ENCODE data around the gene TRIM44. TPM values are rescaled to one million over a fixed set of nuclear protein-coding genes. Genes with fewer than 3 reads are reported as not detected.
"Not testable (repeated sequence)": the region's sequence is repeated elsewhere in the genome, so short reads cannot be mapped to it uniquely, and the experiment has no call there.

Gene TRIM44
- total RNA-seq, 1 experiment from 2014 or later, result 81.4 TPM

DNA sequence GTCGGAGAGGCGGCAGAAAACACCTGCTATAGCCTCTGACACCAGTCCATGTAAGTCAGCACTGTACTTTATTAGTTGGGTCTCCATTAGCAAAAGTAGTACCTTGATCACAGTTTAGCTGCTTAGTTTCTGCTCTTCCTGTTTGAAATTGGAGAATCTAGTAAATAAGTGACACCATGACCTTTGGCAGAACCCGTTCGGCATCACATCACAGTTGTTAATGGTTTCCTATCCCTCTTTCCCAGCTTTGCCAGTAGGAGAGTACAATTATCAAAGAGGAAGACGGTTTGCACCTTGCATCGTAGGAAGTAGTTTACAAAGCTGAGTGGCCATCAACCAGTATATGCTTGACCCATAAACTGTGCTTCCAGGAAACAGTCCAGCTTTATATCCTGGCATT, 101.8 kb downstream of the TRIM44 start:
- no TSS peak for BruUV-seq (replicated peaks)
- no peaks in the 10 kb centered on the region for H3K27me3 Mint-ChIP-seq (ENCODE audit: insufficient read depth, unreplicated experiment)
- H3K27me3 ChIP-seq (replicated peaks; ENCODE audit: control insufficient read depth, insufficient read depth, low read length), result no peaks in the 10 kb centered on the region
- H3K4me3 Mint-ChIP-seq (ENCODE audit: unreplicated experiment), result no peak overlapping the region
- H3K4me3 ChIP-seq (ENCODE audit: low read depth, low read length), result no peak overlapping the region
- peaks cover 11% of the 10 kb centered on the region for H3K9me3 Mint-ChIP-seq (ENCODE audit: unreplicated experiment)
- ChIA-PET CTCF (interaction anchor here (1.1 kb wide), 1 partner anchor 58 kb away, joined by 3 read pairs; no protein-coding TSS in a partner anchor), POLR2A (no interaction called here)
- DNase-seq, result no peak
- no peaks in the 10 kb centered on the region for H3K36me3 ChIP-seq (ENCODE audit: control insufficient read depth, insufficient read depth, low read length)
- H3K4me1 Mint-ChIP-seq (ENCODE audit: low read depth, unreplicated experiment), result peaks cover 19% of the 10 kb centered on the region
- peaks cover 30% of the 10 kb centered on the region; the same call in 1 of the 2 replicates for H3K4me1 ChIP-seq
- no peaks in the 10 kb centered on the region for H3K9me3 ChIP-seq
- TF ChIP-seq, protein P1, sequence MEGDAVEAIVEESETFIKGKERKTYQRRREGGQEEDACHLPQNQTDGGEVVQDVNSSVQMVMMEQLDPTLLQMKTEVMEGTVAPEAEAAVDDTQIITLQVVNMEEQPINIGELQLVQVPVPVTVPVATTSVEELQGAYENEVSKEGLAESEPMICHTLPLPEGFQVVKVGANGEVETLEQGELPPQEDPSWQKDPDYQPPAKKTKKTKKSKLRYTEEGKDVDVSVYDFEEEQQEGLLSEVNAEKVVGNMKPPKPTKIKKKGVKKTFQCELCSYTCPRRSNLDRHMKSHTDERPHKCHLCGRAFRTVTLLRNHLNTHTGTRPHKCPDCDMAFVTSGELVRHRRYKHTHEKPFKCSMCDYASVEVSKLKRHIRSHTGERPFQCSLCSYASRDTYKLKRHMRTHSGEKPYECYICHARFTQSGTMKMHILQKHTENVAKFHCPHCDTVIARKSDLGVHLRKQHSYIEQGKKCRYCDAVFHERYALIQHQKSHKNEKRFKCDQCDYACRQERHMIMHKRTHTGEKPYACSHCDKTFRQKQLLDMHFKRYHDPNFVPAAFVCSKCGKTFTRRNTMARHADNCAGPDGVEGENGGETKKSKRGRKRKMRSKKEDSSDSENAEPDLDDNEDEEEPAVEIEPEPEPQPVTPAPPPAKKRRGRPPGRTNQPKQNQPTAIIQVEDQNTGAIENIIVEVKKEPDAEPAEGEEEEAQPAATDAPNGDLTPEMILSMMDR (IDR thresholded peaks at IDR 0.05; ENCODE audit: insufficient read depth in 1 of 2, low read depth in 1 of 2, low read length in 1 of 2, severe bottlenecking in 1 of 2, unreplicated experiment in 1 of 2), result no peak
- H3K27ac Mint-ChIP-seq (ENCODE audit: unreplicated experiment), result no peak overlapping the region
- intact Hi-C loops (cut with micrococcal nuclease; ENCODE audit: unreplicated experiment), result no loop called here
- no peaks in the 10 kb centered on the region for H3K36me3 Mint-ChIP-seq (ENCODE audit: insufficient read depth, unreplicated experiment)

DNA sequence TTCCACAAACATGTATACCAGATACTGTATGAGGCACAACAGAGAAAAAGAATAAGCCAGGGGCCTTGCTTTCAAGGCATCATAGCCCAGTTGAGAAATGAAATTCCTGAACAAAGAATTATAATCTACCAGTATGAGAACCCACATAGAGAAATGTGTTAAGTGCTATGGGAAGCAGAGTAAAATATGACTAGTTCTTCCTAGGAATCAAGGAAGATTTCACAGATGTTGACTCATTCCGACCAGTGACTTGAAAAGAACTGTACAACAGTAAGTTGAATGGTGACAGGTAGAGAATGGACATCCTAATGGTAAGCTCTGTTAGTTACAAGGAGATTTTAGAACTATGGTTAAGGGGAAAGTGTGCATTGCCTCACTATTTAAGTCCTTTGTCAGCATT, 102.6 kb downstream of the TRIM44 start:
- POLR2A ChIA-PET, result no interaction called here
- DNase-seq, result no peak
- no peak overlapping the region for H3K4me3 ChIP-seq (ENCODE audit: low read depth, low read length)
- BruUV-seq (replicated peaks), result no TSS peak
- no peaks in the 10 kb centered on the region for H3K36me3 Mint-ChIP-seq (ENCODE audit: insufficient read depth, unreplicated experiment)
- CTCF ChIA-PET, result interaction anchor here (1.1 kb wide), 1 partner anchor 57 kb away, joined by 3 read pairs; no protein-coding TSS in a partner anchor
- intact Hi-C loops (cut with micrococcal nuclease; ENCODE audit: unreplicated experiment), result no loop called here
- TF ChIP-seq, protein P1 (IDR thresholded peaks at IDR 0.05; ENCODE audit: insufficient read depth in 1 of 2, low read depth in 1 of 2, low read length in 1 of 2, severe bottlenecking in 1 of 2, unreplicated experiment in 1 of 2), result no peak
- H3K4me1 ChIP-seq, result peaks cover 30% of the 10 kb centered on the region; the same call in 1 of the 2 replicates
- no peaks in the 10 kb centered on the region for H3K36me3 ChIP-seq (ENCODE audit: control insufficient read depth, insufficient read depth, low read length)
- no peaks in the 10 kb centered on the region for H3K27me3 ChIP-seq (replicated peaks; ENCODE audit: control insufficient read depth, insufficient read depth, low read length)
- no peaks in the 10 kb centered on the region for H3K9me3 ChIP-seq
- no peaks in the 10 kb centered on the region for H3K27me3 Mint-ChIP-seq (ENCODE audit: insufficient read depth, unreplicated experiment)
- peaks cover 19% of the 10 kb centered on the region for H3K4me1 Mint-ChIP-seq (ENCODE audit: low read depth, unreplicated experiment)
- no peak overlapping the region for H3K27ac Mint-ChIP-seq (ENCODE audit: unreplicated experiment)
- H3K4me3 Mint-ChIP-seq (ENCODE audit: unreplicated experiment), result no peak overlapping the region
- peaks cover 10% of the 10 kb centered on the region for H3K9me3 Mint-ChIP-seq (ENCODE audit: unreplicated experiment)

DNA sequence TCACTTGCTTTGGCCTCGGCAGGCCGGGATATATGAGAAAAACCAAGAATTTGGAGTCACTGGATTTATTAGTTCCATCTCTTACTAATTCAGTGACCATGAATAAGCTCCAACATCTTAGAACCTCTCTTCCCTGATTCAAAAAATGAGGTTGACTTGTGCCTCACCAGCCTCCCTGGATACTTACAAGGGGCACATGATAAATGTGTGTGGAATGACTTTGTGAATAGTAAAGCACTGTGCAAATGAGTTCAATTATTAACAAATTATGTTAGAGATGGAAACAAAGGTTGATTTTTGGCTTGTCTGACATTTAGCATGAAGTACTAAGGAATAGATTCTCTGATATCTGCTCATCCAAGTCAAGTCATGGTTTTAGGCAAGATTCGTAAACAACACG, 104.1 kb downstream of the TRIM44 start:
- ChIA-PET POLR2A (no interaction called here), CTCF (no interaction called here)
- Mint-ChIP-seq H3K4me3 (ENCODE audit: unreplicated experiment) (no peak overlapping the region), H3K27ac (ENCODE audit: unreplicated experiment) (no peak overlapping the region), H3K4me1 (ENCODE audit: low read depth, unreplicated experiment) (peaks cover 8% of the 10 kb centered on the region), H3K36me3 (ENCODE audit: insufficient read depth, unreplicated experiment) (peaks cover 7% of the 10 kb centered on the region), H3K27me3 (ENCODE audit: insufficient read depth, unreplicated experiment) (no peaks in the 10 kb centered on the region), H3K9me3 (ENCODE audit: unreplicated experiment) (no peaks in the 10 kb centered on the region)
- TF ChIP-seq, protein P1 (IDR thresholded peaks at IDR 0.05; ENCODE audit: insufficient read depth in 1 of 2, low read depth in 1 of 2, low read length in 1 of 2, severe bottlenecking in 1 of 2, unreplicated experiment in 1 of 2), result no peak
- intact Hi-C loops (cut with micrococcal nuclease; ENCODE audit: unreplicated experiment), result no loop called here
- H3K36me3 ChIP-seq (ENCODE audit: control insufficient read depth, insufficient read depth, low read length), result no peaks in the 10 kb centered on the region
- no peak overlapping the region for H3K4me3 ChIP-seq (ENCODE audit: low read depth, low read length)
- no peaks in the 10 kb centered on the region for H3K9me3 ChIP-seq
- BruUV-seq (replicated peaks), result no TSS peak
- no peak for DNase-seq
- peaks cover 21% of the 10 kb centered on the region; the same call in 1 of the 2 replicates for H3K4me1 ChIP-seq
- no peaks in the 10 kb centered on the region for H3K27me3 ChIP-seq (replicated peaks; ENCODE audit: control insufficient read depth, insufficient read depth, low read length)

DNA sequence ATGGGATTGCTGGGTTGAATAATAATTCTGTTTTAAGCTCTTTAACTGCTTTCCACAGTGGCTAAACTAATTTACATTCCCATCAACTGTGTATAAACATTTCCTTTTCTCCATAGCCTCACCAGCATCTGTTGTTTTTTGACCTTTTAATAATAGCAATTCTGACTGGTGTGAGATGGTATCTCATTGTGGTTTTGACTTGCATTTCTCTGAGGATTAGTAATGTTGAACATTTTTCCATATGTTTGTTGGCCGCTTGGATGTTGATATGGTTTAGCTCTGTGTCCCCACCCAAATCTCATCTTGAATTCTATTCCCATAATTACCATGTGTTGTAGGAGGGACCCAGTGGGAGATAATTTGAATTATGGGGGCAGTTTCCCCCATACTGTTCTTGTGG, 107.8 kb downstream of the TRIM44 start:
- H3K4me1 ChIP-seq; H3K4me3 Mint-ChIP-seq (ENCODE audit: unreplicated experiment); H3K4me1 Mint-ChIP-seq (ENCODE audit: low read depth, unreplicated experiment); CTCF ChIA-PET; DNase-seq; H3K4me3 ChIP-seq (ENCODE audit: low read depth, low read length); H3K27me3 Mint-ChIP-seq (ENCODE audit: insufficient read depth, unreplicated experiment); H3K27ac Mint-ChIP-seq (ENCODE audit: unreplicated experiment); H3K9me3 ChIP-seq; H3K36me3 ChIP-seq (ENCODE audit: control insufficient read depth, insufficient read depth, low read length); POLR2A ChIA-PET; BruUV-seq (replicated peaks); intact Hi-C loops (cut with micrococcal nuclease; ENCODE audit: unreplicated experiment); H3K27me3 ChIP-seq (replicated peaks; ENCODE audit: control insufficient read depth, insufficient read depth, low read length): not testable (repeated sequence)
- Mint-ChIP-seq H3K36me3 (ENCODE audit: insufficient read depth, unreplicated experiment) (peaks cover 26% of the 10 kb centered on the region), H3K9me3 (ENCODE audit: unreplicated experiment) (peaks cover 14% of the 10 kb centered on the region)

Data from Caco-2 (cell line).